Measurements from ENCODE around the gene MEI1. TPM values are rescaled to one million over a fixed set of nuclear protein-coding genes. Genes with fewer than 3 reads are reported as not detected.

MEI1 gene
- total RNA-seq, 1 experiment from 2014 or later, result 0.61 TPM

DNA sequence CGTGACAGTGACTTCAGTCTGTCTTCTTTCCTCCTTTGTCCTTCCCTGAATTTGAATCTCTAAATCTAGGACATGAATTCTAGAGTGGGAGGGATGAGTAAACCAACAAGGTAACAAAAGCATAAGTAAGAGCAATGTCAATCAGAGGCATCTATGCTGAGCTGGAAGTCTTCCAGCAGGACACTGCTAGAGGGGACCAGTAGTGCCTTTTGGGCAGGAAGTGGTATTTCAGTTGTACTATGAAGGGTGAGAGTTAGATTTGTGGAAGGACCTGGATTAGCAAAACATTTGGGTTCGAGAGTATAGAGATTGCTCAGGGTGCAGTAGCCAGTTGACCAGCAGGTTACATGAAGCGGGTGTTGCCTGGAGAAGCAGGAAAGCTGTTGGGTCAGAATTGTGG, 40.3 kb downstream of the MEI1 start:
- Histone ChIP-seq H3K9me2 (ENCODE audit: insufficient read depth) (no peaks in the 10 kb centered on the region), H2AFZ (no peak overlapping the region), H3F3A (ENCODE audit: insufficient read depth, low read depth) (0 out of 2 replicates have a peak, but pooled peaks cover 7% of the 10 kb centered on the region), H3K27ac (no peak overlapping the region), H3K4me2 (no peak overlapping the region), H3K79me2 (ENCODE audit: low read depth) (no peaks in the 10 kb centered on the region), H4K20me1 (ENCODE audit: insufficient read depth) (no peaks in the 10 kb centered on the region), H3K9me3 (ENCODE audit: insufficient read depth, low read depth) (no peaks in the 10 kb centered on the region), H3K4me3 (no peak overlapping the region), H3K4me1 (replicated peaks; ENCODE audit: insufficient read depth) (no peaks in the 10 kb centered on the region), H3K27me3 (ENCODE audit: insufficient read depth, low read depth) (no peaks in the 10 kb centered on the region), H3K36me3 (ENCODE audit: low read depth) (no peaks in the 10 kb centered on the region)
- TF ChIP-seq, protein P1, sequence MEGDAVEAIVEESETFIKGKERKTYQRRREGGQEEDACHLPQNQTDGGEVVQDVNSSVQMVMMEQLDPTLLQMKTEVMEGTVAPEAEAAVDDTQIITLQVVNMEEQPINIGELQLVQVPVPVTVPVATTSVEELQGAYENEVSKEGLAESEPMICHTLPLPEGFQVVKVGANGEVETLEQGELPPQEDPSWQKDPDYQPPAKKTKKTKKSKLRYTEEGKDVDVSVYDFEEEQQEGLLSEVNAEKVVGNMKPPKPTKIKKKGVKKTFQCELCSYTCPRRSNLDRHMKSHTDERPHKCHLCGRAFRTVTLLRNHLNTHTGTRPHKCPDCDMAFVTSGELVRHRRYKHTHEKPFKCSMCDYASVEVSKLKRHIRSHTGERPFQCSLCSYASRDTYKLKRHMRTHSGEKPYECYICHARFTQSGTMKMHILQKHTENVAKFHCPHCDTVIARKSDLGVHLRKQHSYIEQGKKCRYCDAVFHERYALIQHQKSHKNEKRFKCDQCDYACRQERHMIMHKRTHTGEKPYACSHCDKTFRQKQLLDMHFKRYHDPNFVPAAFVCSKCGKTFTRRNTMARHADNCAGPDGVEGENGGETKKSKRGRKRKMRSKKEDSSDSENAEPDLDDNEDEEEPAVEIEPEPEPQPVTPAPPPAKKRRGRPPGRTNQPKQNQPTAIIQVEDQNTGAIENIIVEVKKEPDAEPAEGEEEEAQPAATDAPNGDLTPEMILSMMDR (conservative IDR thresholded peaks at IDR 0.05), result no peak
- TF ChIP-seq EZH2 (IDR thresholded peaks at IDR 0.05; ENCODE audit: low read depth), result no peak
- no peak for DNase-seq
- intact Hi-C loops (cut with micrococcal nuclease; ENCODE audit: unreplicated experiment), result no loop called here
- ChIA-PET CTCF (interaction anchor here (0.6 kb wide), 1 partner anchor 27 kb away, joined by 7 read pairs; no protein-coding TSS in a partner anchor), POLR2A (ENCODE audit: unreplicated experiment) (interaction anchor here (0.6 kb wide), 2 partner anchors 13 to 89 kb away, joined by 4 to 5 read pairs; no protein-coding TSS in a partner anchor)
- BruUV-seq (replicated peaks), result no TSS peak

GRCh38 chr22:41742918-41743317, 43.6 kb downstream of the MEI1 start:
- CTCF ChIA-PET, result interaction anchor here (0.5 kb wide), 2 partner anchors 63 to 270 kb away, joined by 3 to 11 read pairs; no protein-coding TSS in a partner anchor
- intact Hi-C loops (cut with micrococcal nuclease; ENCODE audit: unreplicated experiment), result no loop called here

DNA sequence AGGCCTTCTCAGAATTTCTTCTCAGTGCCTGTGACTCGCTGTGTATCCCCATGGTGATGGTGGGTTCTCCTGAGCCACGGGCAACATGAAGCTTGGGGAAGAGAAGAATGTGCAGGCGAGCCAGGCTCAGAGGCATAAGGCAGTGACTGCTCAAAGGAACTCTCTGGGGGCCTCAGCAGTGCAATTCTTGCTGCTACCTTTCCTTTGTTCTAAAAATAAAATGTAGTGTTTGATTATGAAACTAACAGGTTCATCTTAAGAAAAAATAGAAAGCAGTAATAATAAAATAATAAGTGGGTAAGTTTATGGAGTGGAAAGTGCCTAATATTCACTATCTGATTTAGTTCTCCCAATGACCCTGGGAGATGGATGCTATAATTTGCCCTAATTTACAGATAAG, 46.7 kb downstream of the MEI1 start:
- ChIA-PET CTCF (interaction anchor here (0.6 to 1.6 kb wide), 5 partner anchors 17 to 79 kb away, joined by 3 to 16 read pairs (median 6); partner anchors contain the start of gene CCDC134), POLR2A (ENCODE audit: unreplicated experiment) (interaction anchor here (0.5 to 0.8 kb wide), 3 partner anchors 11 to 57 kb away, joined by 3 to 9 read pairs (median 4); partner anchors contain the start of gene CCDC134)
- Histone ChIP-seq H3K4me1 (replicated peaks; ENCODE audit: insufficient read depth) (no peaks in the 10 kb centered on the region), H2AFZ (no peak overlapping the region), H3K79me2 (ENCODE audit: low read depth) (no peaks in the 10 kb centered on the region), H3F3A (ENCODE audit: insufficient read depth, low read depth) (no peaks in the 10 kb centered on the region; the same call in none of the 2 replicates), H4K20me1 (ENCODE audit: insufficient read depth) (no peaks in the 10 kb centered on the region), H3K4me2 (no peak overlapping the region), H3K36me3 (ENCODE audit: low read depth) (no peaks in the 10 kb centered on the region), H3K4me3 (no peak overlapping the region), H3K9me2 (ENCODE audit: insufficient read depth) (no peaks in the 10 kb centered on the region), H3K9me3 (ENCODE audit: insufficient read depth, low read depth) (no peaks in the 10 kb centered on the region), H3K27ac (no peak overlapping the region), H3K27me3 (ENCODE audit: insufficient read depth, low read depth) (no peaks in the 10 kb centered on the region)
- intact Hi-C loops (cut with micrococcal nuclease; ENCODE audit: unreplicated experiment), result loop anchor here (1.0 to 2.0 kb wide), 3 partner anchors 55 to 111 kb away; partner anchors contain the start of gene CCDC134
- no peak for DNase-seq
- no TSS peak for BruUV-seq (replicated peaks)
- TF ChIP-seq, protein P1 (conservative IDR thresholded peaks at IDR 0.05), result no peak
- no peak for TF ChIP-seq EZH2 (IDR thresholded peaks at IDR 0.05; ENCODE audit: low read depth)

More at GRCh38 chr22:41742918-41743317, 43.6 kb downstream of the MEI1 start:
- no peaks in the 10 kb centered on the region for H3K9me3 ChIP-seq (ENCODE audit: insufficient read depth, low read depth)
- no peaks in the 10 kb centered on the region for H4K20me1 ChIP-seq (ENCODE audit: insufficient read depth)
- no peak overlapping the region for H3K27ac ChIP-seq
- no peak overlapping the region for H3K4me2 ChIP-seq
- H3K4me3 ChIP-seq, result no peak overlapping the region
- no peak for DNase-seq
- no peaks in the 10 kb centered on the region for H3K27me3 ChIP-seq (ENCODE audit: insufficient read depth, low read depth)
- no peaks in the 10 kb centered on the region for H3K36me3 ChIP-seq (ENCODE audit: low read depth)
- no peak overlapping the region for H2AFZ ChIP-seq
- H3K4me1 ChIP-seq (replicated peaks; ENCODE audit: insufficient read depth), result no peaks in the 10 kb centered on the region
- no peaks in the 10 kb centered on the region for H3K9me2 ChIP-seq (ENCODE audit: insufficient read depth)
- no peaks in the 10 kb centered on the region for H3K79me2 ChIP-seq (ENCODE audit: low read depth)
- POLR2A ChIA-PET (ENCODE audit: unreplicated experiment), result no interaction called here
- no peaks in the 10 kb centered on the region; the same call in none of the 2 replicates for H3F3A ChIP-seq (ENCODE audit: insufficient read depth, low read depth)
- BruUV-seq (replicated peaks), result no TSS peak
- TF ChIP-seq EZH2 (IDR thresholded peaks at IDR 0.05; ENCODE audit: low read depth), result no peak
- TF ChIP-seq, protein P1 (conservative IDR thresholded peaks at IDR 0.05), result no peak
